ENCODE results near the gene RRBP1.

GRCh38 chr20:17716331-17716730 is 34.3 kb upstream of the RRBP1 start:
- TF ChIP-seq CTCF (IDR thresholded peaks at IDR 0.05; ENCODE audit: low read length) = no peak
- no peak for TF ChIP-seq EZH2 (IDR thresholded peaks at IDR 0.05; ENCODE audit: borderline replicate concordance, low read length)

All from OCI-LY1 (cell line).